Mesenteric fat pad (tissue), 1 donor: ENCODE measurements around the gene ESRRA. TPM values are rescaled to one million over a fixed set of nuclear protein-coding genes. Genes with fewer than 3 reads are reported as not detected.

Source experiments
- DNase-seq: peaks from one replicate; pipeline ENCODE4 v3.0.0-alpha.2; 2020; ENCODE audit warnings: low spot score
- microRNA-seq: library from miRNA; unstranded; fragments of <30 nt; microRNA quantifications from one replicate; pipeline ENCODE4 v1.2.0, GENCODE V29; 2020; ENCODE audit warnings: borderline number of aligned reads
- total RNA-seq: library from RNA; stranded (reverse); fragmentation: NEBNext Ultra II Directional; extraction: Animal tissue kit (Norgen Biotek cat#: 25700); gene quantifications from one replicate; pipeline ENCODE4 v1.2.1, GENCODE V29; 2021
- donor health status: DM: yes; HTN: yes; CAD: no.

Gene ESRRA
- total RNA-seq, 1 donor from 2014 or later: 56.9 TPM

GRCh38 chr11:64364435-64364834, 59.1 kb downstream of the ESRRA start:
- no peak for DNase-seq

GRCh38 chr11:64364911-64365310, 59.6 kb downstream of the ESRRA start:
- no peak for DNase-seq

Small RNA genes lying within 50 kb of the gene (microRNA-seq; reads per million reads assigned to microRNA genes)
- not detected for gene MIR7155

Other genes with a start within 250 kb of the ESRRA start
- gene MACROD1, start 139.4 kb upstream of the ESRRA start, total RNA-seq: 19.5 TPM
- gene STIP1, start 119.4 kb upstream of the ESRRA start, total RNA-seq: 113 TPM
- gene FERMT3, start 98.8 kb upstream of the ESRRA start, total RNA-seq: 58.9 TPM
- gene TRPT1, start 79.3 kb upstream of the ESRRA start, total RNA-seq: 32.7 TPM
- gene NUDT22, start 79.2 kb upstream of the ESRRA start, total RNA-seq: 45.8 TPM
- gene DNAJC4, start 75.0 kb upstream of the ESRRA start, total RNA-seq: 20.4 TPM
- gene VEGFB, start 70.9 kb upstream of the ESRRA start, total RNA-seq: 426 TPM
- 53.8 TPM for gene FKBP2, start 64.4 kb upstream of the ESRRA start, total RNA-seq
- gene PPP1R14B, start 58.6 kb upstream of the ESRRA start, total RNA-seq: 186 TPM
- gene PLCB3, start 54.0 kb upstream of the ESRRA start, total RNA-seq: 25.8 TPM
- 51.7 TPM for gene BAD, start 20.9 kb upstream of the ESRRA start, total RNA-seq
- 19.9 TPM for gene GPR137, start 19.7 kb upstream of the ESRRA start, total RNA-seq
- gene KCNK4, start 14.2 kb upstream of the ESRRA start, total RNA-seq: not detected
- not detected for gene CATSPERZ, start 5.2 kb upstream of the ESRRA start, total RNA-seq
- gene TRMT112, start 12.0 kb downstream of the ESRRA start, total RNA-seq: 151 TPM
- 111 TPM for gene PRDX5, start 12.6 kb downstream of the ESRRA start, total RNA-seq
- 11.5 TPM for gene CCDC88B, start 34.7 kb downstream of the ESRRA start, total RNA-seq
- 26.1 TPM for gene RPS6KA4, start 53.6 kb downstream of the ESRRA start, total RNA-seq